C4-2B (cell line): ENCODE results near the gene TGM1.

ENCODE experiments used
- H3K27ac ChIP-seq: fragments of 450-650 bp; 2 replicates; pipeline ENCODE4 v1.5.1; 2017
- ZFX ChIP-seq: fragments of 450-650 bp; IDR thresholded peaks from 2 replicates; pipeline ENCODE4 v1.6.1; 2017
- TF ChIP-seq, protein P1 (sequence below): fragments of 450-650 bp; conservative IDR thresholded peaks from 2 replicates; pipeline ENCODE4 v1.5.1; 2017; ENCODE audit warnings: mild to moderate bottlenecking

TGM1 gene

GRCh38 chr14:24262821-24263733 lies at the start of gene TGM1:
TGM1 (minus strand) TSS chr14:24263177; CDS start chr14:24262352, 825 bp downstream.
- peak within 1 kb of the TSS; percentile 14 for H3K27ac ChIP-seq
- TF ChIP-seq ZFX: no peak
- TF ChIP-seq, protein P1, sequence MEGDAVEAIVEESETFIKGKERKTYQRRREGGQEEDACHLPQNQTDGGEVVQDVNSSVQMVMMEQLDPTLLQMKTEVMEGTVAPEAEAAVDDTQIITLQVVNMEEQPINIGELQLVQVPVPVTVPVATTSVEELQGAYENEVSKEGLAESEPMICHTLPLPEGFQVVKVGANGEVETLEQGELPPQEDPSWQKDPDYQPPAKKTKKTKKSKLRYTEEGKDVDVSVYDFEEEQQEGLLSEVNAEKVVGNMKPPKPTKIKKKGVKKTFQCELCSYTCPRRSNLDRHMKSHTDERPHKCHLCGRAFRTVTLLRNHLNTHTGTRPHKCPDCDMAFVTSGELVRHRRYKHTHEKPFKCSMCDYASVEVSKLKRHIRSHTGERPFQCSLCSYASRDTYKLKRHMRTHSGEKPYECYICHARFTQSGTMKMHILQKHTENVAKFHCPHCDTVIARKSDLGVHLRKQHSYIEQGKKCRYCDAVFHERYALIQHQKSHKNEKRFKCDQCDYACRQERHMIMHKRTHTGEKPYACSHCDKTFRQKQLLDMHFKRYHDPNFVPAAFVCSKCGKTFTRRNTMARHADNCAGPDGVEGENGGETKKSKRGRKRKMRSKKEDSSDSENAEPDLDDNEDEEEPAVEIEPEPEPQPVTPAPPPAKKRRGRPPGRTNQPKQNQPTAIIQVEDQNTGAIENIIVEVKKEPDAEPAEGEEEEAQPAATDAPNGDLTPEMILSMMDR: no peak

DNA sequence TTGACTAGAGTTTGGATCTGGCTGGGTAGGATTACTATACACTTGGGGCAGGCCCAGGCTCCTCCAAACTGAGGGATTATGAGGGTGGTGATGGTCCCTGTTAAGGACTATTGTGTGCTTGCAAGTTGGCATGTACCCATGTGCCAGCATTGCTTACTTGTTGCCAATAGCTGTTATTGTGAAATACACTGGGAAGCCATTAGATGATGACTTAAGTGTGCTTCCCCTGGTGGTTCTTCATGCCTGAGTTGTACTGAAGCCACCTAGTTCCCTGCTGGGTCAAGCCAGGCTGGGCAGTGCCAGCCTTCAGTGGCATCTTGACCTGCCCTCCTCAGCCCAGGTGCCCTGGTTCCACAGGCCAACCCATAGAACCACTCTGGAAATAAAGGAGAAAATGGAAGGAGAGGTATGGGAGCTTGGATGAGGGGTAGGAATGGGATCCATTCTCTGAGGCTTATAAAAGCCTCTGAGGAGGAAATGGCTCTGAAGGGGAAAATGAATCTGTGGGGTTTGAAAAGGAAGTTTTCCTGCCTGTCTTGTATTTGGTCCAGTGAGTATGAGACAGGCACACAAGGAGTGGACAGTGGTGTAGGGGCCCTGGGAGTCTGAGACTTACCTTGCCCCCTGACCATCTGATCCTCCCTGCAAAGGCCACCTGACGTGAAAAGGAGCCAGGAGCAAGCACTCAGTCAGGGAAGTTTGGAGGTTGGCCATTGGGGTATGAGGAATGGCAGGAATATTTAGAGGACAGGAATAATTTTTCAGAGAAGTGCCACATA lies 49.0 kb upstream of the TGM1 start:
- no peak for TF ChIP-seq ZFX
- TF ChIP-seq, protein P1: no peak
- H3K27ac ChIP-seq: no peak overlapping the region

- TF ChIP-seq, protein P1: peak; percentile 80
- TF ChIP-seq ZFX: peak; percentile 82
- H3K27ac ChIP-seq: peak within 1 kb of the TSS; percentile 76
Measured at GRCh38 chr14:24310646-24311604, 47.9 kb upstream of the TGM1 start, which contains the start of gene LTB4R. LTB4R (plus strand) TSS chr14:24311502; CDS start chr14:24315652, 4,150 bp downstream.

- TF ChIP-seq, protein P1: no peak
- no peak for TF ChIP-seq ZFX
- H3K27ac ChIP-seq: peak overlapping the region; percentile 76
Measured at GRCh38 chr14:24310265-24310645, 47.3 kb upstream of the TGM1 start.

GRCh38 chr14:24309538-24310264 lies 46.7 kb upstream of the TGM1 start, which contains the start of gene LTB4R2:
LTB4R2 (plus strand) TSS chr14:24310140; CDS start chr14:24310665, 525 bp downstream.
- H3K27ac ChIP-seq: peak within 1 kb of the TSS; percentile 76
- no peak for TF ChIP-seq ZFX
- TF ChIP-seq, protein P1: no peak
